Mesenchymal stem cell (in vitro differentiated cells and primary cell): ENCODE data around the gene PTPRN2.

Experiments
- DNase-seq: peaks from one replicate; pipeline ENCODE4 v3.0.0-alpha.2; 2013
- H2AFZ ChIP-seq: one replicate; pipeline ENCODE4 v1.6.1; 2013; ENCODE audit warnings: low read depth, mild to moderate bottlenecking, control low read depth, inconsistent platforms, low read length, moderate library complexity
- H2AK5ac ChIP-seq: 2 replicates; pipeline ENCODE4 v1.6.1; 2013; ENCODE audit warnings: low read length, moderate library complexity, mild to moderate bottlenecking, inconsistent platforms; ENCODE audit not compliant: severe bottlenecking
- H2BK120ac ChIP-seq: one replicate; pipeline ENCODE4 v1.6.1; 2013; ENCODE audit warnings: low read depth, mild to moderate bottlenecking, inconsistent platforms, low read length, moderate library complexity
- H2BK12ac ChIP-seq, 2 experiments: one replicate each; pipeline ENCODE4 v1.6.1; 2013; ENCODE audit warnings: inconsistent platforms in 2 of 2, low read length in 2 of 2, mild to moderate bottlenecking in 2 of 2, moderate library complexity in 2 of 2, control low read depth in 1 of 2
- H2BK15ac ChIP-seq: one replicate; pipeline ENCODE4 v1.6.1; 2013; ENCODE audit warnings: mild to moderate bottlenecking, low read depth, inconsistent platforms; ENCODE audit not compliant: poor library complexity, severe bottlenecking
- H2BK5ac ChIP-seq: 2 replicates; pipeline ENCODE4 v1.6.1; 2013; ENCODE audit warnings: low read depth, mild to moderate bottlenecking, low read length, control low read depth, inconsistent platforms; ENCODE audit not compliant: poor library complexity, severe bottlenecking
- H3K14ac ChIP-seq, 2 experiments: one replicate each; pipeline ENCODE4 v1.6.1; 2013; ENCODE audit warnings: inconsistent platforms in 2 of 2, low read length in 2 of 2, control low read depth in 1 of 2, mild to moderate bottlenecking in 1 of 2, moderate library complexity in 1 of 2
- H3K18ac ChIP-seq, 2 experiments: one replicate each; pipeline ENCODE4 v1.6.1; 2013; ENCODE audit warnings: inconsistent platforms in 2 of 2, low read length in 2 of 2, control low read depth in 1 of 2, low read depth in 1 of 2, mild to moderate bottlenecking in 1 of 2
- H3K23ac ChIP-seq, 2 experiments: one replicate each; pipeline ENCODE4 v1.6.1; 2013; ENCODE audit warnings: inconsistent platforms in 2 of 2, low read length in 2 of 2, mild to moderate bottlenecking in 2 of 2, moderate library complexity in 2 of 2, control low read depth in 1 of 2
- H3K27ac ChIP-seq: 2 replicates; pipeline ENCODE4 v1.5.1; 2013; ENCODE audit warnings: mild to moderate bottlenecking, moderate library complexity, low read length, control low read depth, inconsistent platforms; ENCODE audit not compliant: poor library complexity, severe bottlenecking
- H3K27me3 ChIP-seq, 2 experiments: 2 replicates each; pipeline versions ENCODE4 v1.6.1 to v1.7.0; 2013; ENCODE audit warnings: low read length in 2 of 2, mild to moderate bottlenecking in 2 of 2, moderate library complexity in 2 of 2, control low read depth in 1 of 2, inconsistent platforms in 1 of 2; ENCODE audit not compliant: control insufficient read depth in 1 of 2, insufficient read depth in 1 of 2
- H3K36me3 ChIP-seq, 2 experiments: 2 replicates each; pipeline versions ENCODE4 v1.6.1 to v1.7.0; 2013; ENCODE audit warnings: low read length in 2 of 2, control low read depth in 1 of 2, inconsistent platforms in 1 of 2, low read depth in 1 of 2, mild to moderate bottlenecking in 1 of 2; ENCODE audit not compliant: insufficient read depth in 2 of 2, control insufficient read depth in 1 of 2
- H3K4ac ChIP-seq, 2 experiments: one replicate each; pipeline ENCODE4 v1.6.1; 2013; ENCODE audit warnings: inconsistent platforms in 2 of 2, low read length in 2 of 2, mild to moderate bottlenecking in 2 of 2, moderate library complexity in 2 of 2, control low read depth in 1 of 2, low read depth in 1 of 2
- H3K4me1 ChIP-seq: 2 replicates; pipeline ENCODE4 v1.6.1; 2013; ENCODE audit warnings: low read depth, low read length, control low read depth; ENCODE audit not compliant: control insufficient read depth, insufficient read depth
- H3K4me2 ChIP-seq: 2 replicates; pipeline ENCODE4 v1.6.1; 2013; ENCODE audit warnings: low read length, mild to moderate bottlenecking, inconsistent platforms; ENCODE audit not compliant: poor library complexity, severe bottlenecking
- H3K4me3 ChIP-seq, 2 experiments: 2 replicates each; pipeline versions ENCODE4 v1.5.1 to v1.7.0; 2013; ENCODE audit warnings: low read length in 2 of 2, mild to moderate bottlenecking in 2 of 2, control low read depth in 1 of 2, low read depth in 1 of 2; ENCODE audit not compliant: insufficient read depth in 1 of 2
- H3K79me1 ChIP-seq: replicated peaks from 2 replicates; pipeline ENCODE4 v1.6.1; 2013; ENCODE audit warnings: mild to moderate bottlenecking, control low read depth, low read length, inconsistent platforms; ENCODE audit not compliant: poor library complexity, severe bottlenecking
- H3K9ac ChIP-seq: 2 replicates; pipeline ENCODE4 v1.7.0; 2013; ENCODE audit warnings: mild to moderate bottlenecking, low read length, moderate library complexity
- H3K9me3 ChIP-seq: 2 replicates; pipeline ENCODE4 v1.7.0; 2013; ENCODE audit warnings: mild to moderate bottlenecking, low read length; ENCODE audit not compliant: control insufficient read depth
- H4K8ac ChIP-seq: one replicate; pipeline ENCODE4 v1.6.1; 2013; ENCODE audit warnings: inconsistent platforms, mild to moderate bottlenecking, low read length, moderate library complexity
- H4K91ac ChIP-seq: one replicate; pipeline ENCODE4 v1.6.1; 2013; ENCODE audit warnings: mild to moderate bottlenecking, low read length, inconsistent platforms
- WGBS: methylation state at CpG from one replicate; pipeline ENCODE4 v1.1.7; 2013; ENCODE audit warnings: mixed read lengths; 5-methylcytosine and 5-hydroxymethylcytosine counted together

The PTPRN2 gene

DNA sequence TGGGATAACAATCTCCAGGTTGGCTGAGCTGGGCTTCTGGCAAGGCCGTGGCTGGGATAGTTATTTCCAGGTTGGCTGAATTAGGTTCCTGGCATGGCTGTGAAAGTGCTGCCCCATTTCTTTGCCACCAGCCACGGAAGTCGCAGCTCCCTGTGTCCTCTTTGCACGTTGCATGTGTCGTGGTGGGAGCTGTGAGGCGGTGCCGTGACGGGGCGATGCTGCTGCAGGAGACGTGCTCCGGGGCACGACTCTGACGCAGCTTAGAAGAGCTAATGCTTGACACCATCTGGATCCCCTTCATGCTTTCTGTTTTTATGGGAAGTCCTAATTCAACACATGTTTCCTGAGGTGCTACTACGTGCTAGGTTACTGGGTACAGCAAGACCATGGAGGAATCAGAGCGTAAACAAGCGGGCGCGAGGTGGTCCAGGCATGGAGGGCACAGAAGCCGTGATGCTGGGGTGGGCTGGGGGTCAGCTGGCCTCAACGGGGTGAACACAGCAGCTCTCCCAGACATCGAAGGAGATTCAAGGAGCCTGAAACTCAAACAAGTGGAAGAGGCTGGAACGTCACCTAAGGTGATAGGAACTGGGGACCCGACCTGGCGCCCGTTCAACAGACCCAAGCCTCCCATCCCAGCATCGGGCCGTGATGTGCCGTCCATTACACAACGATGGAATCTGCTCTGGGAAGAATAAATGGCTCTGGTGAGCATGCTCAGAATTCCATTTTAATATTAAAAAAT, 843.7 kb downstream of the PTPRN2 start:
- Histone ChIP-seq H3K79me1 (no peaks in the 10 kb centered on the region), H2BK5ac (no peak overlapping the region), H3K9ac (no peak overlapping the region), H3K4me3 (peak overlapping the region in 1 of 2 experiments; percentile 5), H2BK120ac (no peak overlapping the region), H3K27me3 (no peaks in the 10 kb centered on the region), H3K14ac (no peak overlapping the region), H2BK15ac (no peak overlapping the region), H3K9me3 (no peaks in the 10 kb centered on the region), H4K8ac (no peak overlapping the region), H3K27ac (no peak overlapping the region), H2BK12ac (no peak overlapping the region), H2AFZ (no peak overlapping the region), H3K4me1 (no peaks in the 10 kb centered on the region), H3K36me3 (no peaks in the 10 kb centered on the region), H3K4me2 (no peak overlapping the region), H2AK5ac (no peak overlapping the region), H3K23ac (no peak overlapping the region), H3K18ac (no peak overlapping the region), H4K91ac (no peak overlapping the region), H3K4ac (no peak overlapping the region)
- WGBS, result 90% methylated on average over 25 of the region's 29 CpGs
- no peak for DNase-seq

DNA sequence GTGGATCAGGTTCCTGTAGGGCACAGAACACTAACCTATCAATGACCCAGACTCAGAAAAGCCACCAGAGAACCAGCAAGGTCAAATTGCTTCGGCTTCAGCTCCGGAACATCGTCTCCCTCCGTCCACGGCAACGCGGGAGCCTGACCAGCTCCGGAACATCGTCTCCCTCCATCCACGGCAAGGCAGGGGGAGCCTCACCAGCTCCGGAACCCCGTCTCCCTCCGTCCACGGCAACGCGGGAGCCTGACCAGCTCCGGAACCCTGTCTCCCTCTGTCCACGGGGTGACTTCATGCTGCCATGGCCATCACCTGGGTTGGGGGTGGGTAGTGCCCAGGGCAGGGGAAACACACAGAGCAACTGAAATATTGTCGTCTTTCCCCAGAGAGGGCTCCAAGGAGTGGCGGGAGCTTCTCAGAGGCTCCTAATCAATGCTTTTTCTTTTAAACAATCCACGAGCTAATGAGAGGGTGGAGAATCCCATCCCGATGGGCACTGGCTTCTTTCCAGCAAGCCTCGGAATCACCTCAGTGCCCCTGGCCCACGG, 847.3 kb downstream of the PTPRN2 start:
- peaks cover 5% of the 10 kb centered on the region for H3K4me1 ChIP-seq
- no peak overlapping the region for H3K18ac ChIP-seq
- H3K27me3 ChIP-seq, result peaks cover 0 to 7% of the 10 kb centered on the region in 2 experiments
- no peak overlapping the region for H4K8ac ChIP-seq
- no peak overlapping the region for H2BK15ac ChIP-seq
- no peaks in the 10 kb centered on the region for H3K79me1 ChIP-seq
- H3K23ac ChIP-seq, result no peak overlapping the region
- H2BK5ac ChIP-seq, result no peak overlapping the region
- H3K27ac ChIP-seq, result no peak overlapping the region
- no peak overlapping the region for H2AK5ac ChIP-seq
- H3K4me2 ChIP-seq, result no peak overlapping the region
- H2AFZ ChIP-seq, result no peak overlapping the region
- H2BK120ac ChIP-seq, result no peak overlapping the region
- no peak overlapping the region for H2BK12ac ChIP-seq
- no peaks in the 10 kb centered on the region for H3K36me3 ChIP-seq
- 86% methylated on average over 24 of the region's 24 CpGs for WGBS
- no peak overlapping the region for H3K9ac ChIP-seq
- H3K9me3 ChIP-seq, result no peaks in the 10 kb centered on the region
- no peak overlapping the region for H3K4ac ChIP-seq
- H3K4me3 ChIP-seq, result no peak overlapping the region
- no peak for DNase-seq
- H4K91ac ChIP-seq, result no peak overlapping the region
- no peak overlapping the region for H3K14ac ChIP-seq

DNA sequence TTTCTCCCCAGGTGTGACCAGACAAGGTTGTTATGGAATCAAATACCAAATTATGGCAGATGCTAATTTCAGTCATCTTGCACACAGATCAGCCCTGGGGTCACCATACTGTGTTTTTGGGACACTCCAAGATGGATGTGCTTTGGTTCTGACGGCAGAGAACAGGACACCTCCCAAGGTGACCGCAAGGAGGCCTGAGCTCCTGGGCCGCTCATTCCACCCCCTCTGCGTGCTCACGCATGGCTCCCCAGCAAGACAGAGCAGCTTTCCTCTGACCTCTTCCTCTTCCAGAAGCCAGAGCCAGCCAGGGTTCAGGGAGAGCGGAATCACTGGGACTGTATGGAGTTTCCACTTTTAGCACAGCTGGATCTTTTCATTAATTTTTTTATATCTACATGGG, 848.0 kb downstream of the PTPRN2 start:
- WGBS, result 90% methylated on average over 5 of the region's 6 CpGs
- Histone ChIP-seq H4K8ac (no peak overlapping the region), H2AFZ (no peak overlapping the region), H3K9ac (no peak overlapping the region), H2BK15ac (no peak overlapping the region), H2BK12ac (no peak overlapping the region), H3K4me2 (no peak overlapping the region), H2BK120ac (no peak overlapping the region), H3K9me3 (no peaks in the 10 kb centered on the region), H3K79me1 (no peaks in the 10 kb centered on the region), H3K4me3 (no peak overlapping the region), H3K27ac (no peak overlapping the region), H3K14ac (no peak overlapping the region), H3K18ac (no peak overlapping the region), H3K4me1 (peaks cover 5% of the 10 kb centered on the region), H3K27me3 (peaks cover 0 to 7% of the 10 kb centered on the region in 2 experiments), H3K36me3 (no peaks in the 10 kb centered on the region), H3K4ac (no peak overlapping the region), H4K91ac (no peak overlapping the region), H2BK5ac (no peak overlapping the region), H3K23ac (no peak overlapping the region), H2AK5ac (no peak overlapping the region)
- DNase-seq, result no peak

DNA sequence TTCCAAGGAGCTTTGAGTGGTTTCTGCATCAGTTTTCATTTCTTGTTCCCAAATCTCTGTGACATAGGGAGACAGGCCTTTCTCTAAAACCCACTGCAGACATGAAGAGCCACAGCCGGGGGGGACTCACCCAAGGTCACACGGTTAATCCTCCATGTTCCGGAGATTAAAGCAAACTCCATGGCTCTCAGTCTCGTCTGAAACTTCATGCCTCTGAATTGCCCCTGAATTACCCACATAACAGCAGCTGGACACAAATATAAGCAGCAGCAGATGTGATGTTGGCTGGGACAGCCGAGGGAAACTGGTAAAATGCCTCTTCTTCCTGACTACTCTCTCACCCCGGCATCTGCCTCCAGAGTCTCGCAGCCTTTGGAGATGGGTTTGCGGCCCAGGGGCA, 848.6 kb downstream of the PTPRN2 start:
- DNase-seq, result no peak
- H3K4me3 ChIP-seq, result no peak overlapping the region
- no peaks in the 10 kb centered on the region for H3K9me3 ChIP-seq
- H2BK12ac ChIP-seq, result no peak overlapping the region
- H3K23ac ChIP-seq, result no peak overlapping the region
- no peak overlapping the region for H4K91ac ChIP-seq
- no peak overlapping the region for H2BK5ac ChIP-seq
- no peaks in the 10 kb centered on the region for H3K36me3 ChIP-seq
- H3K9ac ChIP-seq, result no peak overlapping the region
- H2AK5ac ChIP-seq, result no peak overlapping the region
- H3K27me3 ChIP-seq, result peaks cover 0 to 7% of the 10 kb centered on the region in 2 experiments
- no peaks in the 10 kb centered on the region for H3K79me1 ChIP-seq
- no peak overlapping the region for H2BK120ac ChIP-seq
- H3K14ac ChIP-seq, result no peak overlapping the region
- H2AFZ ChIP-seq, result no peak overlapping the region
- H4K8ac ChIP-seq, result no peak overlapping the region
- no peak overlapping the region for H3K18ac ChIP-seq
- H3K4me1 ChIP-seq, result peaks cover 5% of the 10 kb centered on the region
- H3K27ac ChIP-seq, result no peak overlapping the region
- no peak overlapping the region for H3K4ac ChIP-seq
- H2BK15ac ChIP-seq, result no peak overlapping the region
- H3K4me2 ChIP-seq, result no peak overlapping the region
- 73% methylated on average over 8 of the region's 8 CpGs for WGBS
